Fibroblast of skin of right quadriceps (primary cell): ENCODE data around the gene SS18L1.

Source experiments
- DNase-seq: peaks from one replicate; pipeline ENCODE4 v3.0.0-alpha.2; 2013

SS18L1 gene

GRCh38 chr20:62216636-62217566, 73.3 kb downstream of the SS18L1 start:
- no peak for DNase-seq

GRCh38 chr20:62217913-62218773, 74.6 kb downstream of the SS18L1 start:
- no peak for DNase-seq

GRCh38 chr20:62219101-62219991, 75.8 kb downstream of the SS18L1 start:
- DNase-seq = no peak

- peak; percentile 12 for DNase-seq
Observed at GRCh38 chr20:62219992-62220665, 76.6 kb downstream of the SS18L1 start, which contains the start of gene HRH3. TSS of gene HRH3 (minus strand) at chr20:62220278. CDS start at chr20:62219970, 308 bp downstream.

GRCh38 chr20:62220666-62221568, 77.3 kb downstream of the SS18L1 start:
- DNase-seq = no peak

GRCh38 chr20:62222266-62222850, 78.8 kb downstream of the SS18L1 start:
- no peak for DNase-seq

- no peak for DNase-seq
Observed at GRCh38 chr20:62222972-62223371, 79.4 kb downstream of the SS18L1 start.

GRCh38 chr20:62223571-62223970, 80.0 kb downstream of the SS18L1 start:
- DNase-seq = no peak

GRCh38 chr20:62224113-62224855, 80.7 kb downstream of the SS18L1 start:
- no peak for DNase-seq

- no peak for DNase-seq
Observed at GRCh38 chr20:62225026-62225425, 81.5 kb downstream of the SS18L1 start.

GRCh38 chr20:62225820-62226635, 82.5 kb downstream of the SS18L1 start:
- no peak for DNase-seq

- no peak for DNase-seq
Observed at GRCh38 chr20:62226707-62227590, 83.4 kb downstream of the SS18L1 start.

GRCh38 chr20:62227591-62227976, 84.0 kb downstream of the SS18L1 start:
- DNase-seq = no peak

- DNase-seq = no peak
Observed at GRCh38 chr20:62227977-62228958, 84.7 kb downstream of the SS18L1 start.

GRCh38 chr20:62228982-62229545, 85.5 kb downstream of the SS18L1 start:
- no peak for DNase-seq

GRCh38 chr20:62229667-62230066, 86.1 kb downstream of the SS18L1 start:
- no peak for DNase-seq
